Colonic mucosa (tissue), 4 donors: ENCODE results near the gene ETFA. TPM values are rescaled to one million over a fixed set of nuclear protein-coding genes. Genes with fewer than 3 reads are reported as not detected.

Experiments used
- DNase-seq: peaks from one replicate; pipeline ENCODE4 v3.0.0-alpha.2; 2020
- H3K27ac ChIP-seq: fragments of 200-600 bp; one replicate; pipeline ENCODE4 v1.8.0; 2021
- H3K27me3 ChIP-seq: fragments of 200-600 bp; one replicate; pipeline ENCODE4 v1.8.0; 2021
- H3K36me3 ChIP-seq: fragments of 200-600 bp; one replicate; pipeline ENCODE4 v1.8.0; 2021
- H3K4me1 ChIP-seq: fragments of 200-600 bp; one replicate; pipeline ENCODE4 v1.8.0; 2021; ENCODE audit warnings: mild to moderate bottlenecking
- H3K4me3 ChIP-seq: fragments of 200-600 bp; one replicate; pipeline ENCODE4 v1.8.0; 2021
- H3K9ac ChIP-seq, 2 donors: one replicate each; pipeline ENCODE4 v1.7.0; 2013; ENCODE audit warnings: control low read depth in 2 of 2, low read depth in 2 of 2, low read length in 2 of 2
- H3K9me3 ChIP-seq: fragments of 200-600 bp; one replicate; pipeline ENCODE4 v1.8.0; 2021
- intact Hi-C: fragments of 100-400 bp; cut with DNase I; formaldehyde crosslinking; loops from one replicate; pipeline ENCODE4 v1.14.1; 2022
- total RNA-seq, 2 donors: library from RNA; stranded (reverse); fragmentation: NEBNext Ultra II Directional in 1 of 2; extraction: Animal tissue kit (Norgen Biotek cat#: 25700) in 1 of 2; gene quantifications; one replicate each; pipeline ENCODE4 v1.2.1, GENCODE V29; 2021
- TF ChIP-seq, protein P1 (sequence below): fragments of 200-600 bp; IDR thresholded peaks from one replicate; pipeline ENCODE4 v1.8.0; 2022; ENCODE audit warnings: antibody characterized with exemption, mild to moderate bottlenecking
- donor health status: healthy.
- donor health status: DM: no; HTN: no; CAD: no.
- donor health status: DM: no; HTN: no; CAD: no.

The ETFA gene
- total RNA-seq, 2 donors from 2014 or later = 300 to 366 TPM

DNA sequence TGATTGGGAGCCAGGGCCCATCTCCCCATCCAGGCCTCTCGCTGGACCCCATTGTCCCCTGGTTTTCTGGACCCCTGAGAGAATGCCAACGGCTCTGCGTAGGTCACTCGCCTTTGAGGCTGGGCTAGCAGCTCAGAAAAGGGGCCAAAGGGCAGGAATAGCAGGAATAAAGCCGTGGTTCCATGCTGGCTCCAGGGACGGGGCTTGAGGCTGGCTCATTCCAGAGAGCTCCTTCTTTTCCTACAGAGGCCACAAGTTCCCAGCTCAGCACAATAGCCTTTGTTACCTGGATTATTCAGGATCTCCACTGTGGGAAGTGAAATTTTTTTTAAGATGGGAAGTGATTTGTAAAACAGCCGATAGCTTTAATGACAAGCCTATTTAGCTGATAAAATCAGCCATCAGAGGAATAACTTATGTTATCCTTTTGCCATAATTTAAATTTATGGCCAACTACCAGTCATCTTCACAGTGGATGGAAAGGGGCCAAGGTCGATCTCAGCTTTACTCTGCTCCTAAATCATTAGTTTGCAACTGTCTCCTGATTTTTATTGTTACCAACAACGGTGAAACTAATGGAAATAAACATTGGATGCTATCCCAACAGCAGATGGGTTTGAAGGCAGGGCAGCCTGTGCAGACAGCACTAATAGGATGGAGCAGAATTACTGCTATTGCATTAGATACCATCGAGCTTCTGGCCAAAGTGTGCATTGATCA lies 127.2 kb downstream of the ETFA start:
- H3K9me3 ChIP-seq = no peaks in the 10 kb centered on the region
- no peaks in the 10 kb centered on the region for H3K4me1 ChIP-seq
- no peak for DNase-seq
- intact Hi-C loops = no loop called here
- H3K27me3 ChIP-seq = no peaks in the 10 kb centered on the region
- H3K27ac ChIP-seq = no peak overlapping the region
- H3K9ac ChIP-seq = no peak overlapping the region
- TF ChIP-seq, protein P1, sequence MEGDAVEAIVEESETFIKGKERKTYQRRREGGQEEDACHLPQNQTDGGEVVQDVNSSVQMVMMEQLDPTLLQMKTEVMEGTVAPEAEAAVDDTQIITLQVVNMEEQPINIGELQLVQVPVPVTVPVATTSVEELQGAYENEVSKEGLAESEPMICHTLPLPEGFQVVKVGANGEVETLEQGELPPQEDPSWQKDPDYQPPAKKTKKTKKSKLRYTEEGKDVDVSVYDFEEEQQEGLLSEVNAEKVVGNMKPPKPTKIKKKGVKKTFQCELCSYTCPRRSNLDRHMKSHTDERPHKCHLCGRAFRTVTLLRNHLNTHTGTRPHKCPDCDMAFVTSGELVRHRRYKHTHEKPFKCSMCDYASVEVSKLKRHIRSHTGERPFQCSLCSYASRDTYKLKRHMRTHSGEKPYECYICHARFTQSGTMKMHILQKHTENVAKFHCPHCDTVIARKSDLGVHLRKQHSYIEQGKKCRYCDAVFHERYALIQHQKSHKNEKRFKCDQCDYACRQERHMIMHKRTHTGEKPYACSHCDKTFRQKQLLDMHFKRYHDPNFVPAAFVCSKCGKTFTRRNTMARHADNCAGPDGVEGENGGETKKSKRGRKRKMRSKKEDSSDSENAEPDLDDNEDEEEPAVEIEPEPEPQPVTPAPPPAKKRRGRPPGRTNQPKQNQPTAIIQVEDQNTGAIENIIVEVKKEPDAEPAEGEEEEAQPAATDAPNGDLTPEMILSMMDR = no peak
- H3K4me3 ChIP-seq = no peak overlapping the region
- no peaks in the 10 kb centered on the region for H3K36me3 ChIP-seq

DNA sequence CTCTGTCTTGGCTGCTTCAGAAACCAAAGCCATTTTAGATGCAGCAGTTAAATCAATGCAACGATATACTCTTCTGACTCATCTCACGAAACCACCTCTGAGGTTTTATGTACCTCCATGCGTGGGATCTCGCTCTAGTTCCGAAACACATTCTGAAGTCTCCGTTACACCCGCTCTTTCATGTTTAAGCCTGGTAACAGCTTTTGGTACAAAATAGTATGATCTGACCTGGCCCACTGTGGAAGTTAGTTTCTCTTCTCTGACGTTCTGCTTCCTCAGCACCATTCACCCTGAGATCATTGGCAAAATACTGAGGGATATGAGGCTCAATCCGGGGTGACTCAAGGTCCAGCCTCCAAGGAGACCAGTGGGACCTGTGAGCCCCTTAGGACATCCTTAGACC lies 129.6 kb downstream of the ETFA start:
- Histone ChIP-seq H3K36me3 (no peaks in the 10 kb centered on the region), H3K9ac (no peak overlapping the region), H3K4me3 (no peak overlapping the region), H3K4me1 (no peaks in the 10 kb centered on the region), H3K9me3 (no peaks in the 10 kb centered on the region), H3K27me3 (no peaks in the 10 kb centered on the region), H3K27ac (no peak overlapping the region)
- intact Hi-C loops = no loop called here
- DNase-seq = no peak
- TF ChIP-seq, protein P1 = no peak

DNA sequence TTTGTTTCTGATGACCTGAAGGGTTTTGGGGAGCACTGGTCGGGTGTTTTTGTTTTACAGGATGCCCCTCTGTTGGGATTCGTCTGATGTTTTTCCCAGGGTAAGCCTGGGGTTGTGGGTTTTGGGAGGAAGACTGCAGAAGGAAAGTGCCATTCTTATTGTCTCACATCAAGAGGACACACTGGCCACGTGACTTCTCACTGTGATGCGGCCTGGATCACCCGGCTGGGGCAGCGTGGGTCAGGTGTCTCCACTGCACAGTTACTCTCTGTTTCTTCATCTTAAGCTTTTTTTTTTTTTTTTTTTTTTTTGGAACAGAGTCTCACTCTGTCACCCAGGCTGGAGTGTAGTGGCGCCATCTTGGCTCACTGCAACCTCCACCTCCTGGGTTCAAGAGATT lies 130.9 kb downstream of the ETFA start:
- no peak overlapping the region for H3K27ac ChIP-seq
- H3K36me3 ChIP-seq = no peaks in the 10 kb centered on the region
- DNase-seq = no peak
- no peaks in the 10 kb centered on the region for H3K4me1 ChIP-seq
- H3K9ac ChIP-seq = no peak overlapping the region
- no peak overlapping the region for H3K4me3 ChIP-seq
- intact Hi-C loops = no loop called here
- H3K9me3 ChIP-seq = no peaks in the 10 kb centered on the region
- TF ChIP-seq, protein P1 = no peak
- no peaks in the 10 kb centered on the region for H3K27me3 ChIP-seq

DNA sequence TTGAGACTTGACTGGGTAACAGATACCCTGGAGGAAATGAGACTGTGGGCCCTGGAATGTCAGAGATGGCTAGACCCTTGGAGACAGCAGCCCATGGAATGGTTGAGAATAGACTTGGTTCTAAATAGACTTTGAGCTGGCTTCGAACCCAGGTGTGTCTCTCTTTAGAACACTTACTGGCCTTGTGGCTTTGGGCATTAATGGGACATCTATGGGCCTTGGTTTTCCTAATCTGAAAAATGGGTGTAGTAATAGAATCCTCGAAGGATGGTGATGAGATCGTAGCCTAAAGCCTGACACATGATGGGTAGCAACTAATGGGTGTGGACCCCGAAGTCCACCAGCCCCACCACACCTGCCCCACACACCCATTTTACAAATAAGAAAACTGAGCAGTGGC lies 132.2 kb downstream of the ETFA start:
- Histone ChIP-seq H3K4me3 (no peak overlapping the region), H3K27me3 (no peaks in the 10 kb centered on the region), H3K9ac (no peak overlapping the region), H3K4me1 (no peaks in the 10 kb centered on the region), H3K27ac (no peak overlapping the region), H3K9me3 (no peaks in the 10 kb centered on the region), H3K36me3 (no peaks in the 10 kb centered on the region)
- intact Hi-C loops = no loop called here
- no peak for DNase-seq
- TF ChIP-seq, protein P1 = no peak

DNA sequence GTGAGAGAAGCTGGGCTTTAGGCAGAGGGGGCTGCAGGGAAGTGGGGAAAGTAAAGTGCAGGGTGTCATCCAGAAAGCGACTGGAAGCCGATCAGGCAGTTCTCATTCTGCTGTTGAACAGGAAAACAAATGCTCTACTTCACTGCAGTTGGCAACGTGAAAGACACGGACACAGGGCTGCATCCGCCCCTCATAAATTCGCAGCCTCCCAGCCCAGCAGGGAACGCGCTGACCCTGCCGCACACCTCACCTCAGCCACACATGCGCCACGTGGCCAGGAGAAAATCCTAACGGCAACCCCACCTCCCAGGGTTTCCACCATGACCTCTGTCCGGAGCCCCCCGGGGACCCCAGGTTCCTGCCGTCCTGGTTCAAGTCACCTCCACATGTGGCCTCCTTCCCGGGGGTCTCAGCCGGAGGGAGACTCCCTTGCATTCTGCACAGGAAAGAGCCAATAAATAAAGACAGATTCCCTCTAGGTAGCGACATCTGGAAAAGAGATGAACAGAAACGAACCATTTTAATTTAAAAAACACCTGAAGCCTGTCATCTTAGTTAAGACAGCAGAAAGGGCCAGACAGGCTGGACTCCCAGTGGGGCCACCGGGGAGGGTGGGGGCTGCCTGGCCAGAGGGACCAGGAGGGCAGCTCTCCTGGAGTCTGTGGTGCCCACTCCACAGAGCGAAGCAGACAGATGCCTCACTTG lies 132.8 kb downstream of the ETFA start:
- Histone ChIP-seq H3K27ac (no peak overlapping the region), H3K27me3 (no peaks in the 10 kb centered on the region)

More for the DNA sequence above, 132.8 kb downstream of the ETFA start:
- Histone ChIP-seq H3K9ac (no peak overlapping the region), H3K4me3 (no peak overlapping the region), H3K9me3 (no peaks in the 10 kb centered on the region), H3K4me1 (no peaks in the 10 kb centered on the region), H3K36me3 (no peaks in the 10 kb centered on the region)
- TF ChIP-seq, protein P1 = no peak
- intact Hi-C loops = no loop called here
- no peak for DNase-seq
